HEK293T (cell line): Measurements from ENCODE around the gene ENDOU.

Source experiments
- CTCF ChIA-PET: fragments of 350-600 bp; formaldehyde crosslinking; extraction: SDS; loops from one replicate; lab custom pipeline; 2021; ENCODE audit warnings: antibody characterized with exemption, inconsistent platforms; lab: Yijun Ruan, JAX
- POLR2A ChIA-PET: fragments of 350-600 bp; formaldehyde crosslinking; extraction: SDS; loops from one replicate; lab custom pipeline; 2020; ENCODE audit warnings: antibody characterized with exemption, inconsistent platforms; lab: Yijun Ruan, JAX
- DNase-seq: peaks from one replicate; pipeline ENCODE4 v3.0.0; 2012; ENCODE audit warnings: mixed read lengths; ENCODE audit errors: extremely low spot score
- ARNT ChIP-seq: fragments of 450-650 bp; IDR thresholded peaks from 2 replicates; pipeline ENCODE4 v1.6.1; 2017; ENCODE audit warnings: mild to moderate bottlenecking
- BHLHE40 ChIP-seq: fragments of 450-650 bp; IDR thresholded peaks from 2 replicates; pipeline ENCODE4 v1.6.1; 2016; ENCODE audit warnings: mild to moderate bottlenecking, moderate library complexity, borderline replicate concordance
- CTBP1 ChIP-seq: fragments of 450-650 bp; IDR thresholded peaks from 2 replicates; pipeline ENCODE4 v1.6.1; 2016; ENCODE audit warnings: borderline replicate concordance
- ELF4 ChIP-seq: fragments of 450-650 bp; IDR thresholded peaks from 2 replicates; pipeline ENCODE4 v1.6.1; 2017; ENCODE audit warnings: antibody characterized with exemption
- FOXA1 ChIP-seq: fragments of 450-650 bp; IDR thresholded peaks from 2 replicates; pipeline ENCODE4 v1.6.1; 2016; ENCODE audit warnings: mild to moderate bottlenecking
- FOXK2 ChIP-seq: fragments of 450-650 bp; IDR thresholded peaks from 2 replicates; pipeline ENCODE4 v1.6.1; 2016; ENCODE audit warnings: mild to moderate bottlenecking
- FOXM1 ChIP-seq: fragments of 450-650 bp; IDR thresholded peaks from 2 replicates; pipeline ENCODE4 v1.6.1; 2017; ENCODE audit warnings: mild to moderate bottlenecking, borderline replicate concordance
- HDGF ChIP-seq: fragments of 450-650 bp; IDR thresholded peaks from 2 replicates; pipeline ENCODE4 v1.6.1; 2017; ENCODE audit warnings: antibody characterized with exemption, borderline replicate concordance
- L3MBTL2 ChIP-seq: fragments of 450-650 bp; conservative IDR thresholded peaks from 2 replicates; pipeline ENCODE4 v1.6.1; 2016; ENCODE audit warnings: mild to moderate bottlenecking
- LEF1 ChIP-seq: fragments of 450-650 bp; IDR thresholded peaks from 2 replicates; pipeline ENCODE4 v1.6.1; 2017; ENCODE audit warnings: mild to moderate bottlenecking, borderline replicate concordance
- NFRKB ChIP-seq: fragments of 450-650 bp; IDR thresholded peaks from 2 replicates; pipeline ENCODE4 v1.6.1; 2016; ENCODE audit warnings: mild to moderate bottlenecking, moderate library complexity
- PKNOX1 ChIP-seq: fragments of 450-650 bp; IDR thresholded peaks from 2 replicates; pipeline ENCODE4 v1.6.1; 2016
- SP1 ChIP-seq: fragments of 450-650 bp; IDR thresholded peaks from 2 replicates; pipeline ENCODE4 v1.6.1; 2017
- SUZ12 ChIP-seq: fragments of 450-650 bp; IDR thresholded peaks from 2 replicates; pipeline ENCODE4 v1.6.1; 2016; ENCODE audit warnings: mild to moderate bottlenecking
- TARDBP ChIP-seq: fragments of 450-650 bp; IDR thresholded peaks from 2 replicates; pipeline ENCODE4 v1.6.1; 2016
- ZNF384 ChIP-seq: fragments of 450-650 bp; IDR thresholded peaks from 2 replicates; pipeline ENCODE4 v1.6.1; 2016

ENDOU gene

GRCh38 chr12:47722136-47722834, 3.0 kb downstream of the ENDOU start:
- TF ChIP-seq SUZ12 = no peak
- DNase-seq = no peak
- ChIA-PET CTCF (no interaction called here), POLR2A (no interaction called here)

- TF ChIP-seq HDGF (no peak), SUZ12 (no peak), NFRKB (no peak), L3MBTL2 (no peak), CTBP1 (no peak), ARNT (no peak), ZNF384 (no peak), FOXA1 (no peak), SP1 (no peak), FOXM1 (no peak), BHLHE40 (no peak), FOXK2 (no peak), PKNOX1 (no peak), TARDBP (no peak), ELF4 (no peak), LEF1 (no peak)
- ChIA-PET POLR2A (no interaction called here), CTCF (no interaction called here)
- no peak for DNase-seq
These were observed 3.8 kb downstream of the ENDOU start for GRCh38 chr12:47721431-47721973.

GRCh38 chr12:47718531-47718930, 6.8 kb downstream of the ENDOU start:
- no peak for TF ChIP-seq CTBP1
- TF ChIP-seq SP1 = no peak
- TF ChIP-seq TARDBP = no peak
- TF ChIP-seq ZNF384 = no peak
- no peak for TF ChIP-seq FOXA1
- no peak for TF ChIP-seq FOXM1
- TF ChIP-seq BHLHE40 = no peak
- no peak for TF ChIP-seq HDGF
- no peak for TF ChIP-seq ARNT
- TF ChIP-seq NFRKB = no peak
- TF ChIP-seq FOXK2 = no peak
- TF ChIP-seq L3MBTL2 = no peak
- TF ChIP-seq ELF4 = no peak
- no peak for TF ChIP-seq LEF1
- no peak for TF ChIP-seq PKNOX1
- TF ChIP-seq SUZ12 = no peak
- ChIA-PET POLR2A (no interaction called here), CTCF (interaction anchor here (1.1 to 4.4 kb wide), 3 partner anchors 24 to 120 kb away, joined by 3 to 30 read pairs (median 24); no protein-coding TSS in a partner anchor)
- DNase-seq = no peak

GRCh38 chr12:47717443-47718193, 7.7 kb downstream of the ENDOU start:
- peak; percentile 92 for DNase-seq
- ChIA-PET POLR2A (interaction anchor here (1.0 to 1.3 kb wide), 2 partner anchors 12 to 53 kb away, joined by 3 read pairs; partner anchors contain the start of gene RPAP3), CTCF (interaction anchor here (0.6 to 4.4 kb wide), 9 partner anchors 12 to 174 kb away, joined by 3 to 30 read pairs (median 4); partner anchors contain the start of gene RPAP3)
- TF ChIP-seq CTBP1 (no peak), FOXM1 (no peak), FOXA1 (no peak), HDGF (no peak), PKNOX1 (peak; percentile 29; the same call in 1 of the 2 replicates), ARNT (no peak), L3MBTL2 (peak; percentile 69), BHLHE40 (no peak), SUZ12 (no peak), SP1 (no peak), TARDBP (no peak), ZNF384 (no peak), NFRKB (no peak), FOXK2 (no peak), LEF1 (no peak), ELF4 (no peak)

GRCh38 chr12:47717046-47717442, 8.2 kb downstream of the ENDOU start:
- CTCF ChIA-PET = interaction anchor here (0.8 to 4.4 kb wide), 5 partner anchors 24 to 121 kb away, joined by 3 to 30 read pairs (median 15); no protein-coding TSS in a partner anchor
- no peak for TF ChIP-seq NFRKB
- TF ChIP-seq FOXK2 = no peak
- no peak for TF ChIP-seq TARDBP
- TF ChIP-seq FOXA1 = no peak
- no peak for TF ChIP-seq HDGF
- no peak for TF ChIP-seq SUZ12
- no peak for TF ChIP-seq ELF4
- no peak for TF ChIP-seq LEF1
- no peak for TF ChIP-seq ZNF384
- no peak for TF ChIP-seq L3MBTL2
- TF ChIP-seq CTBP1 = no peak
- TF ChIP-seq SP1 = no peak
- no peak for TF ChIP-seq FOXM1
- TF ChIP-seq PKNOX1 = no peak
- TF ChIP-seq BHLHE40 = no peak
- no peak for TF ChIP-seq ARNT
- no peak for DNase-seq
- POLR2A ChIA-PET = interaction anchor here (1.0 to 1.3 kb wide), 2 partner anchors 11 to 53 kb away, joined by 3 read pairs; partner anchors contain the start of gene RPAP3
